Calu3 (cell line): ENCODE measurements around the gene ARHGAP8. TPM values are rescaled to one million over a fixed set of nuclear protein-coding genes. Genes with fewer than 3 reads are reported as not detected.

Experiments used
- BruUV-seq: library from RNA; stranded (reverse); fragments of 400-500 nt; replicated peaks from 2 replicates; lab custom pipeline; 2021; lab: Mats Ljungman, UMichigan
- CTCF ChIA-PET: fragments of 300-600 bp; sonication (Branson Sonifier 250); formaldehyde crosslinking; loops from one replicate; lab custom pipeline; 2022; ENCODE audit warnings: antibody characterized with exemption; lab: Charles Lee
- DNase-seq: peaks from one replicate; pipeline ENCODE4 v3.0.0; 2022
- H3K27ac Mint-ChIP-seq: one replicate; pipeline ENCODE4 v1.8.0; 2022; ENCODE audit warnings: mixed read lengths; ENCODE audit not compliant: unreplicated experiment
- H3K27me3 Mint-ChIP-seq: one replicate; pipeline ENCODE4 v1.8.0; 2022; ENCODE audit warnings: mixed read lengths; ENCODE audit not compliant: unreplicated experiment
- H3K36me3 Mint-ChIP-seq: one replicate; pipeline ENCODE4 v1.8.0; 2022; ENCODE audit warnings: mild to moderate bottlenecking, moderate library complexity, mixed read lengths; ENCODE audit not compliant: insufficient read depth, unreplicated experiment
- H3K4me1 Mint-ChIP-seq: one replicate; pipeline ENCODE4 v1.8.0; 2022; ENCODE audit warnings: mild to moderate bottlenecking, low read depth, mixed read lengths; ENCODE audit not compliant: unreplicated experiment
- H3K4me3 Mint-ChIP-seq: one replicate; pipeline ENCODE4 v1.8.0; 2022; ENCODE audit warnings: mild to moderate bottlenecking, low read depth, moderate library complexity, mixed read lengths; ENCODE audit not compliant: unreplicated experiment
- H3K9me3 Mint-ChIP-seq: one replicate; pipeline ENCODE4 v1.8.0; 2022; ENCODE audit warnings: low read depth, mixed read lengths; ENCODE audit not compliant: unreplicated experiment
- CTCF ChIP-seq: fragments of 200-600 bp; IDR thresholded peaks from one replicate; pipeline ENCODE4 v1.8.0; 2022; ENCODE audit warnings: antibody characterized with exemption; ENCODE audit not compliant: unreplicated experiment
- intact Hi-C: fragments of 100-400 bp; cut with micrococcal nuclease; formaldehyde crosslinking; loops from one replicate; pipeline ENCODE4 v1.10.0; 2022; ENCODE audit not compliant: unreplicated experiment
- total RNA-seq: library from RNA; stranded (reverse); gene quantifications from 2 replicates; pipeline ENCODE4 v1.2.3, GENCODE V29; 2022

Gene ARHGAP8
- total RNA-seq, 1 experiment from 2014 or later = 127 TPM

- CTCF ChIA-PET = interaction anchor here (0.7 kb wide), 1 partner anchor 19 kb away, joined by 5 read pairs; no protein-coding TSS in a partner anchor
- Mint-ChIP-seq H3K9me3 (peaks cover 6% of the 10 kb centered on the region), H3K27me3 (peaks cover 15% of the 10 kb centered on the region), H3K27ac (no peak overlapping the region), H3K36me3 (peaks cover 7% of the 10 kb centered on the region), H3K4me3 (no peak overlapping the region), H3K4me1 (no peaks in the 10 kb centered on the region)
- no peak for DNase-seq
- TF ChIP-seq CTCF = no peak
- BruUV-seq = no TSS peak
- intact Hi-C loops = no loop called here
Measured at GRCh38 chr22:44871782-44872181, 119.4 kb downstream of the ARHGAP8 start.

- Mint-ChIP-seq H3K4me1 (no peaks in the 10 kb centered on the region), H3K9me3 (peaks cover 6% of the 10 kb centered on the region), H3K36me3 (peaks cover 8% of the 10 kb centered on the region), H3K27ac (no peak overlapping the region), H3K27me3 (peaks cover 49% of the 10 kb centered on the region), H3K4me3 (no peak overlapping the region)
- TF ChIP-seq CTCF = no peak
- BruUV-seq = no TSS peak
- intact Hi-C loops = no loop called here
- DNase-seq = no peak
- CTCF ChIA-PET = no interaction called here
Measured at GRCh38 chr22:44876921-44877320, 124.5 kb downstream of the ARHGAP8 start.

GRCh38 chr22:44878483-44879300 lies 126.3 kb downstream of the ARHGAP8 start:
- DNase-seq = no peak
- H3K27me3 Mint-ChIP-seq = peaks cover 41% of the 10 kb centered on the region
- no peak overlapping the region for H3K4me3 Mint-ChIP-seq
- CTCF ChIA-PET = interaction anchor here (1.3 kb wide), 1 partner anchor 194 kb away, joined by 3 read pairs; no protein-coding TSS in a partner anchor
- no TSS peak for BruUV-seq
- peaks cover 3% of the 10 kb centered on the region for H3K9me3 Mint-ChIP-seq
- intact Hi-C loops = no loop called here
- H3K27ac Mint-ChIP-seq = no peak overlapping the region
- H3K36me3 Mint-ChIP-seq = peaks cover 8% of the 10 kb centered on the region
- no peak for TF ChIP-seq CTCF
- H3K4me1 Mint-ChIP-seq = no peaks in the 10 kb centered on the region

GRCh38 chr22:44879301-44879680 lies 126.9 kb downstream of the ARHGAP8 start:
- Mint-ChIP-seq H3K4me1 (no peaks in the 10 kb centered on the region), H3K27ac (no peak overlapping the region)
- CTCF ChIA-PET = interaction anchor here (1.3 kb wide), 1 partner anchor 194 kb away, joined by 3 read pairs; no protein-coding TSS in a partner anchor

More at GRCh38 chr22:44879301-44879680, 126.9 kb downstream of the ARHGAP8 start:
- H3K9me3 Mint-ChIP-seq = peaks cover 3% of the 10 kb centered on the region
- peaks cover 41% of the 10 kb centered on the region for H3K27me3 Mint-ChIP-seq
- no peak overlapping the region for H3K4me3 Mint-ChIP-seq
- peaks cover 8% of the 10 kb centered on the region for H3K36me3 Mint-ChIP-seq
- no peak for DNase-seq
- no TSS peak for BruUV-seq
- intact Hi-C loops = no loop called here
- TF ChIP-seq CTCF = no peak
